OCI-LY7 (cell line): ENCODE results near the gene CYP19A1. TPM values are rescaled to one million over a fixed set of nuclear protein-coding genes. Genes with fewer than 3 reads are reported as not detected.

Source experiments
- BruUV-seq: library from RNA; stranded (reverse); fragments of 400-500 nt; replicated peaks from 2 replicates; lab custom pipeline; 2021; lab: Mats Ljungman, UMichigan
- CTCF ChIA-PET: fragments of 300-600 bp; sonication (Branson Sonifier 250); formaldehyde crosslinking; loops from one replicate; lab custom pipeline; 2022; ENCODE audit warnings: antibody characterized with exemption; ENCODE audit not compliant: unreplicated experiment; lab: Charles Lee
- POLR2A ChIA-PET: fragments of 300-600 bp; sonication (Branson Sonifier 250); formaldehyde crosslinking; loops from one replicate; lab custom pipeline; 2022; ENCODE audit warnings: antibody characterized with exemption; lab: Charles Lee
- DNase-seq: peaks from one replicate; pipeline ENCODE4 v3.0.0-alpha.2; 2015; ENCODE audit warnings: low spot score
- H2AFZ ChIP-seq: fragments of 200-600 bp; sonication (generic), shearing (Covaris generic); 2 replicates; pipeline ENCODE4 v1.6.1; 2014; ENCODE audit warnings: mild to moderate bottlenecking, antibody characterized with exemption, low read length, moderate library complexity
- H3K27ac ChIP-seq: fragments of 200-600 bp; sonication (generic); 2 replicates; pipeline ENCODE4 v1.5.1; 2014; ENCODE audit warnings: mixed run types, low read depth, mild to moderate bottlenecking, moderate library complexity, low read length, inconsistent platforms; ENCODE audit not compliant: poor library complexity, severe bottlenecking
- H3K36me3 ChIP-seq: fragments of 200-600 bp; sonication (generic); 2 replicates; pipeline ENCODE4 v1.6.1; 2014; ENCODE audit warnings: mild to moderate bottlenecking, antibody characterized with exemption, low read length, moderate library complexity, mixed read lengths; ENCODE audit not compliant: insufficient read depth
- H3K4me1 ChIP-seq: fragments of 200-600 bp; sonication (generic); 2 replicates; pipeline ENCODE4 v1.5.1; 2014; ENCODE audit warnings: mild to moderate bottlenecking, low read length; ENCODE audit not compliant: insufficient read depth, poor library complexity, severe bottlenecking
- H3K4me2 ChIP-seq: fragments of 200-600 bp; sonication (generic); 2 replicates; pipeline ENCODE4 v1.6.1; 2014; ENCODE audit warnings: mild to moderate bottlenecking, low read length
- H3K4me3 ChIP-seq: fragments of 200-600 bp; sonication (generic); 2 replicates; pipeline ENCODE4 v1.5.1; 2014; ENCODE audit warnings: mild to moderate bottlenecking, low read depth, low read length; ENCODE audit not compliant: poor library complexity, severe bottlenecking
- H3K79me2 ChIP-seq: fragments of 200-600 bp; sonication (generic); 2 replicates; pipeline ENCODE4 v1.6.1; 2016; ENCODE audit warnings: low read depth, mild to moderate bottlenecking, low read length, moderate library complexity, mixed read lengths; ENCODE audit not compliant: insufficient read depth
- H3K9me2 ChIP-seq: fragments of 200-600 bp; sonication (generic); 2 replicates; pipeline ENCODE4 v1.6.1; 2016; ENCODE audit warnings: mild to moderate bottlenecking, low read length, mixed read lengths; ENCODE audit not compliant: insufficient read depth
- H3K9me3 ChIP-seq: fragments of 200-600 bp; sonication (generic); 2 replicates; pipeline ENCODE4 v1.6.1; 2014; ENCODE audit warnings: mild to moderate bottlenecking, mixed run types, low read length, mixed read lengths
- H4K20me1 ChIP-seq: fragments of 200-600 bp; sonication (generic); 2 replicates; pipeline ENCODE4 v1.6.1; 2014; ENCODE audit warnings: mild to moderate bottlenecking, antibody characterized with exemption, low read length, moderate library complexity, mixed read lengths; ENCODE audit not compliant: insufficient read depth
- EZH2phosphoT487 ChIP-seq: fragments of 200-600 bp; sonication (generic); IDR thresholded peaks from 2 replicates; pipeline ENCODE4 v1.6.1; 2018; ENCODE audit warnings: low read depth, borderline replicate concordance, mild to moderate bottlenecking, mixed run types, antibody characterized with exemption, low read length, moderate library complexity, mixed read lengths
- intact Hi-C: fragments of 100-400 bp; cut with micrococcal nuclease; formaldehyde crosslinking; loops from one replicate; pipeline ENCODE4 v1.10.0; 2022; ENCODE audit not compliant: unreplicated experiment
- total RNA-seq, 2 experiments: library from RNA; depleted of rRNA in 1 of 2; stranded (reverse); fragments of >200 nt in 1 of 2; shearing (Covaris generic) in 1 of 2; gene quantifications; 2 replicates each; pipeline ENCODE4 v1.2.3, GENCODE V29; 2014 to 2022
- TF ChIP-seq, protein P1 (sequence below): fragments of 200-600 bp; sonication (generic); conservative IDR thresholded peaks from 2 replicates; pipeline ENCODE4 v1.5.1; 2014; ENCODE audit warnings: mild to moderate bottlenecking, antibody characterized with exemption, low read length, moderate library complexity, mixed read lengths

Gene CYP19A1
- total RNA-seq, 2 experiments from 2014 or later, result 0.13 TPM; not detected in 1

DNA sequence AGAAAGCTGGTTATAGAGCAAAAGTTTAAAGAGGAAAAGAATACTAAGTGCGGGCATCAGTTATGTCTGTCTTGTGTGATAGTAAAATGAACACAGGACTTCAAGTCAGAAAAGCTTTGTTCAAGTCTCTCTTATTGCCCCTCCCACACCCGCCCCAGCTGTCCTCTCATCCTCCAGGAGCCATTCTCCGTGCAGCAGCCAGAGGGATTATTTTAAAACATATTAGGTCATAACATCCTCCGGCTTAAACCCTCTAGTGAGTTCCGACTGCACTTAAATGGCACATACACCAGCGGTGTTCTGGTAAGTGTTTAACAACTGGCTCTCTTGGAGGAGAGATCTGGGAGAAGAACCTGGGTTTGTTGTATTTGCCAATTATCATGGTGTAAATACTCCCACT, 138.9 kb downstream of the CYP19A1 start:
- Histone ChIP-seq H3K36me3 (no peaks in the 10 kb centered on the region), H3K79me2 (no peaks in the 10 kb centered on the region), H3K4me3 (no peak overlapping the region), H3K4me1 (no peaks in the 10 kb centered on the region), H2AFZ (no peak overlapping the region), H3K27ac (no peak overlapping the region), H3K9me3 (no peaks in the 10 kb centered on the region), H4K20me1 (no peaks in the 10 kb centered on the region), H3K4me2 (no peak overlapping the region), H3K9me2 (no peaks in the 10 kb centered on the region)
- POLR2A ChIA-PET, result interaction anchor here (1.0 kb wide), 3 partner anchors 10 to 49 kb away, joined by 3 to 4 read pairs (median 4); no protein-coding TSS in a partner anchor
- no TSS peak for BruUV-seq
- TF ChIP-seq, protein P1, sequence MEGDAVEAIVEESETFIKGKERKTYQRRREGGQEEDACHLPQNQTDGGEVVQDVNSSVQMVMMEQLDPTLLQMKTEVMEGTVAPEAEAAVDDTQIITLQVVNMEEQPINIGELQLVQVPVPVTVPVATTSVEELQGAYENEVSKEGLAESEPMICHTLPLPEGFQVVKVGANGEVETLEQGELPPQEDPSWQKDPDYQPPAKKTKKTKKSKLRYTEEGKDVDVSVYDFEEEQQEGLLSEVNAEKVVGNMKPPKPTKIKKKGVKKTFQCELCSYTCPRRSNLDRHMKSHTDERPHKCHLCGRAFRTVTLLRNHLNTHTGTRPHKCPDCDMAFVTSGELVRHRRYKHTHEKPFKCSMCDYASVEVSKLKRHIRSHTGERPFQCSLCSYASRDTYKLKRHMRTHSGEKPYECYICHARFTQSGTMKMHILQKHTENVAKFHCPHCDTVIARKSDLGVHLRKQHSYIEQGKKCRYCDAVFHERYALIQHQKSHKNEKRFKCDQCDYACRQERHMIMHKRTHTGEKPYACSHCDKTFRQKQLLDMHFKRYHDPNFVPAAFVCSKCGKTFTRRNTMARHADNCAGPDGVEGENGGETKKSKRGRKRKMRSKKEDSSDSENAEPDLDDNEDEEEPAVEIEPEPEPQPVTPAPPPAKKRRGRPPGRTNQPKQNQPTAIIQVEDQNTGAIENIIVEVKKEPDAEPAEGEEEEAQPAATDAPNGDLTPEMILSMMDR, result no peak
- intact Hi-C loops, result no loop called here
- CTCF ChIA-PET, result no interaction called here
- DNase-seq, result no peak

DNA sequence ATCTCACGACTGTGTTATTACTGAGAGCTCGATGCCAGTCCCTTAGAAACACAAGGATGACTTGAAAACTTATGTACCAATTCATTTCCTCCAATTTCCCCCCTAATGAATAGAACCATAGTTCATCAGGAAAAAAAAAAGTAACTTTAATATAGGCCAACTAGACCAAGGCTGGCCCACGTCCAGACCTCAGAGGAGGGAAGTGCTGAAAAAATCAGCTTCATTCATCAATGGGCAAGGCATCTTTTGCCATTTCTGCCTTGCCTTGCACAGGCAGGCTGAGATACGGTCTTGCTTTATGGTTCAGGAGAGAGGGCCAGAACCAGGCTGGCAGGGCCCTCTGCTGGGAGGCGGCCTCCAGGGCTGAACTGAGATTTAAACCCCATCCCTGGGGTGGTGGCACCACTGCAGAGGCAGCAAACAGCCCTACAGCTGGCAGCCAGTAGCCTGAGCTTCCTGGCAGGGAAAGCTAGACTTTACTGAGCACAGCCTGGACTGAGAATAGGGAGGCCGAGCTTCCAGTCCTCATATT, 139.6 kb downstream of the CYP19A1 start:
- Histone ChIP-seq H4K20me1 (no peaks in the 10 kb centered on the region), H3K4me2 (no peak overlapping the region), H3K9me3 (no peaks in the 10 kb centered on the region), H3K27ac (no peak overlapping the region), H3K79me2 (no peaks in the 10 kb centered on the region), H3K4me1 (no peaks in the 10 kb centered on the region), H2AFZ (no peak overlapping the region), H3K4me3 (no peak overlapping the region), H3K9me2 (no peaks in the 10 kb centered on the region), H3K36me3 (no peaks in the 10 kb centered on the region)
- POLR2A ChIA-PET, result interaction anchor here (1.0 kb wide), 1 partner anchor 11 kb away, joined by 3 read pairs; no protein-coding TSS in a partner anchor
- BruUV-seq, result no TSS peak
- CTCF ChIA-PET, result no interaction called here
- intact Hi-C loops, result no loop called here
- no peak for DNase-seq
- TF ChIP-seq, protein P1, result no peak
- TF ChIP-seq EZH2phosphoT487, result no peak

DNA sequence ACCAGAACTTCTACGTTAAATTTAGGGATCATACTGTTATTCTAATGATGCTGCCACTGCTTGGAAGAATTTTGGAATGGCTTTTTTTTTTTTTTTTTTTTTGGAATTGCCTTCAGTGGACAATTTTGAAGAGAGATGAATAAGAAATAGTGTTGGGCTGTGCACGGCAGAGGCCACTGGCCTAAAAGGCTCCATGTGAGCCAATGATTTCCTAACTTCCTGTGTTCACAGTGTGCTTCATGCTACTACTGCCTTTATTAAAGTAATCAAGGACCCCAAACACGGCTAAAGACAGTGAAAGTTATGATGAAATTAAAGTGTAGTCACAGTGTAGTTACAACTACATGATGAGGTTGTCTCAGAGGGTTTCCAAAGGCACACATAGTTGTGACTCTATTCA, 142.9 kb downstream of the CYP19A1 start:
- intact Hi-C loops, result no loop called here
- DNase-seq, result no peak
- no TSS peak for BruUV-seq
- no peaks in the 10 kb centered on the region for H4K20me1 ChIP-seq
- no peaks in the 10 kb centered on the region for H3K4me1 ChIP-seq
- no peak for TF ChIP-seq EZH2phosphoT487
- TF ChIP-seq, protein P1, result no peak
- no peaks in the 10 kb centered on the region for H3K79me2 ChIP-seq
- H3K4me3 ChIP-seq, result no peak overlapping the region
- ChIA-PET CTCF (no interaction called here), POLR2A (no interaction called here)
- no peak overlapping the region for H3K27ac ChIP-seq
- no peaks in the 10 kb centered on the region for H3K9me2 ChIP-seq
- no peaks in the 10 kb centered on the region for H3K36me3 ChIP-seq
- H3K9me3 ChIP-seq, result no peaks in the 10 kb centered on the region
- H3K4me2 ChIP-seq, result no peak overlapping the region
- no peak overlapping the region for H2AFZ ChIP-seq
